Astrocyte (in vitro differentiated cells and primary cell): ENCODE results near the gene SLC2A8.

ENCODE experiments used
- EZH2 ChIP-seq: IDR thresholded peaks from 2 replicates; pipeline ENCODE4 v1.6.1; 2012; ENCODE audit warnings: mild to moderate bottlenecking, low read length, inconsistent platforms; ENCODE audit not compliant: insufficient read depth
- TF ChIP-seq, protein P1 (sequence below): IDR thresholded peaks from 2 replicates; pipeline ENCODE4 v1.5.1; 2011; ENCODE audit warnings: low read depth, mild to moderate bottlenecking, inconsistent platforms, low read length, moderate library complexity; ENCODE audit not compliant: insufficient read depth

DNA sequence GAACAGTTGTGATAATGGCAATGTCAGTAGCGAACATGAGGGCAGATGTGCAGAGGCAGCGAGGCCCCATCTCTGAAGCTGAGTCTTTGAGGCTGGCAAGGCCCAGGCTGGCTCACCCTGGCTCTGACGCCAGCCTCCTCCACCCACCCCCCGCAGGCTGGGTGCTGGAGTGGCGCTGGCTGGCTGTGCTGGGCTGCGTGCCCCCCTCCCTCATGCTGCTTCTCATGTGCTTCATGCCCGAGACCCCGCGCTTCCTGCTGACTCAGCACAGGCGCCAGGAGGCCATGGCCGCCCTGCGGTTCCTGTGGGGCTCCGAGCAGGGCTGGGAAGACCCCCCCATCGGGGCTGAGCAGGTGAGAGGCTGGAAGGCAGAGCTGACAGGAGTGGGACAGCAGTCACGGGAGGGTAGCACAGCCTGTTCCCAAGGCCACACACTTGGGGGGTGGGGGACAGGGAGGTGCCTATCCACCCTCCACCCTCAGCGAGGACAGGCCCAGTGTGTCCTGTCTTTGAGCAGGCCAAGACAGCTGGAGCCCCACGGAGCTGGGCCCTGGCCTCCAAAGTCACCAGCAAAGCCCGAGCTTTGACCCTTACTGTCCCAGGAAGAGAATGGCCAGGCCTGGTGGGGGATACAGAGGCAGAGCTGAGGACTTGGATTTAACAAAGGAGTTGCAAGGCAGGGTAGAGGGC lies 5.6 kb downstream of the SLC2A8 start:
- TF ChIP-seq, protein P1, sequence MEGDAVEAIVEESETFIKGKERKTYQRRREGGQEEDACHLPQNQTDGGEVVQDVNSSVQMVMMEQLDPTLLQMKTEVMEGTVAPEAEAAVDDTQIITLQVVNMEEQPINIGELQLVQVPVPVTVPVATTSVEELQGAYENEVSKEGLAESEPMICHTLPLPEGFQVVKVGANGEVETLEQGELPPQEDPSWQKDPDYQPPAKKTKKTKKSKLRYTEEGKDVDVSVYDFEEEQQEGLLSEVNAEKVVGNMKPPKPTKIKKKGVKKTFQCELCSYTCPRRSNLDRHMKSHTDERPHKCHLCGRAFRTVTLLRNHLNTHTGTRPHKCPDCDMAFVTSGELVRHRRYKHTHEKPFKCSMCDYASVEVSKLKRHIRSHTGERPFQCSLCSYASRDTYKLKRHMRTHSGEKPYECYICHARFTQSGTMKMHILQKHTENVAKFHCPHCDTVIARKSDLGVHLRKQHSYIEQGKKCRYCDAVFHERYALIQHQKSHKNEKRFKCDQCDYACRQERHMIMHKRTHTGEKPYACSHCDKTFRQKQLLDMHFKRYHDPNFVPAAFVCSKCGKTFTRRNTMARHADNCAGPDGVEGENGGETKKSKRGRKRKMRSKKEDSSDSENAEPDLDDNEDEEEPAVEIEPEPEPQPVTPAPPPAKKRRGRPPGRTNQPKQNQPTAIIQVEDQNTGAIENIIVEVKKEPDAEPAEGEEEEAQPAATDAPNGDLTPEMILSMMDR = no peak
- TF ChIP-seq EZH2 = no peak
